ENCODE measurements around the gene REEP3. TPM values are rescaled to one million over a fixed set of nuclear protein-coding genes. Genes with fewer than 3 reads are reported as not detected.
A peak's percentile ranks its signal among the peaks of the same experiment; 100 is the strongest.

REEP3 gene
- total RNA-seq, 4 donors from 2014 or later = 45.9 to 67.4 (median 63.3) TPM

DNA sequence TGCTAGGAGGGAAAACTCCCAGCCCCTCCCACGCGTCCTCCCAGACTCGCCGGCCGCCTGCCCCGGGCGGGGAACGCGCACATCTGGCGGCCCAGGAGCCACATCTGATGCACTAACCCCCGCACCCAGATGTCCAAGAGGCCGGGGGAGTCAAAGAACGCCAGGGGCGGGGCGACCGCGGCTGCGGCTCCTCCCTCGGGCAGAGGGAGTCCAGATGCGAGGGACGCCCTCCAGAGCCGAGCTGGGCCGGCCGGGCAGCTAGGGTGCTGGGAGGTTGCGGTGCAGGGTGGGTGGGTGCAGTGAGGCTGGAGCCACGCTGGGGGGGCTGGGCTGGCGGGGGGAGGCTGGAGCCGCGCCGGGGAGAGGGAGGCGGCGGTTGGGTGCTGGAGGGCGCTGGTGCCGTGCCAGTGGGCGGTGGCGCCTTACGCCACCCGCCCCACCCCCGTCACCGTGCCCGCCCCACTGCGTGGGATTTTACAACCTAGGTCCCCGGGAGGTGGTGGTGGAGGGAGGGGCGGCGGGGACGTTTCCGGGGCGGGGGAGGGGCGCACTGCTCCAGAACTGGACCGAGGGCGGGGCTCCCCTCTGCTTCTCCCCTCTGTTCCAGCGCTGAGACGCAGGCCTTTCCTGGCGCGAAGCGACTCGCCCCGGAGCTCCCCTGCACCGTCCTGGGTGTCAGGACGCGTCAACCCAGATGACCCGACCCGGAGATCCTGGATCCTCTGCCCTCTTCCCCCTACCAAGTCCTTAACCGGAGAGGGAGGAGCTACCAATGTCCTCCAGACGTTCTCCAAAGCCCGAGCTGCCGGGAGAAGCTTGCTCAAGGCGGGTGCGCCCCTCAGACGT lies 109.1 kb downstream of the REEP3 start:
- WGBS, 2 donors = 0% methylated on average over 36 to 42 of the region's 70 CpGs
- DNase-seq (ENCODE audit: low spot score in 2 of 2) = peak; percentile 81 to 83
- no peaks in the 10 kb centered on the region for H3K36me3 ChIP-seq
- H3K9me3 ChIP-seq = no peaks in the 10 kb centered on the region
- peak overlapping the region; percentile 90 to 99 (median 94) for H3K27ac ChIP-seq
- H3K4me1 ChIP-seq = peaks cover 0 to 30% (median 10%) of the 10 kb centered on the region in 4 donors
- H3K4me3 ChIP-seq = peak overlapping the region; percentile 53 to 75 (median 70)
- peak; percentile 9 to 41 for TF ChIP-seq POLR2A (IDR thresholded peaks at IDR 0.05)
- TF ChIP-seq, protein P1, sequence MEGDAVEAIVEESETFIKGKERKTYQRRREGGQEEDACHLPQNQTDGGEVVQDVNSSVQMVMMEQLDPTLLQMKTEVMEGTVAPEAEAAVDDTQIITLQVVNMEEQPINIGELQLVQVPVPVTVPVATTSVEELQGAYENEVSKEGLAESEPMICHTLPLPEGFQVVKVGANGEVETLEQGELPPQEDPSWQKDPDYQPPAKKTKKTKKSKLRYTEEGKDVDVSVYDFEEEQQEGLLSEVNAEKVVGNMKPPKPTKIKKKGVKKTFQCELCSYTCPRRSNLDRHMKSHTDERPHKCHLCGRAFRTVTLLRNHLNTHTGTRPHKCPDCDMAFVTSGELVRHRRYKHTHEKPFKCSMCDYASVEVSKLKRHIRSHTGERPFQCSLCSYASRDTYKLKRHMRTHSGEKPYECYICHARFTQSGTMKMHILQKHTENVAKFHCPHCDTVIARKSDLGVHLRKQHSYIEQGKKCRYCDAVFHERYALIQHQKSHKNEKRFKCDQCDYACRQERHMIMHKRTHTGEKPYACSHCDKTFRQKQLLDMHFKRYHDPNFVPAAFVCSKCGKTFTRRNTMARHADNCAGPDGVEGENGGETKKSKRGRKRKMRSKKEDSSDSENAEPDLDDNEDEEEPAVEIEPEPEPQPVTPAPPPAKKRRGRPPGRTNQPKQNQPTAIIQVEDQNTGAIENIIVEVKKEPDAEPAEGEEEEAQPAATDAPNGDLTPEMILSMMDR (IDR thresholded peaks at IDR 0.05) = peak in 2 of 5 experiments; percentile 10 to 17
- TF ChIP-seq EP300 (IDR thresholded peaks at IDR 0.05) = peak in 1 of 2 donors; percentile 91
- H3K27me3 ChIP-seq = no peaks in the 10 kb centered on the region

DNA sequence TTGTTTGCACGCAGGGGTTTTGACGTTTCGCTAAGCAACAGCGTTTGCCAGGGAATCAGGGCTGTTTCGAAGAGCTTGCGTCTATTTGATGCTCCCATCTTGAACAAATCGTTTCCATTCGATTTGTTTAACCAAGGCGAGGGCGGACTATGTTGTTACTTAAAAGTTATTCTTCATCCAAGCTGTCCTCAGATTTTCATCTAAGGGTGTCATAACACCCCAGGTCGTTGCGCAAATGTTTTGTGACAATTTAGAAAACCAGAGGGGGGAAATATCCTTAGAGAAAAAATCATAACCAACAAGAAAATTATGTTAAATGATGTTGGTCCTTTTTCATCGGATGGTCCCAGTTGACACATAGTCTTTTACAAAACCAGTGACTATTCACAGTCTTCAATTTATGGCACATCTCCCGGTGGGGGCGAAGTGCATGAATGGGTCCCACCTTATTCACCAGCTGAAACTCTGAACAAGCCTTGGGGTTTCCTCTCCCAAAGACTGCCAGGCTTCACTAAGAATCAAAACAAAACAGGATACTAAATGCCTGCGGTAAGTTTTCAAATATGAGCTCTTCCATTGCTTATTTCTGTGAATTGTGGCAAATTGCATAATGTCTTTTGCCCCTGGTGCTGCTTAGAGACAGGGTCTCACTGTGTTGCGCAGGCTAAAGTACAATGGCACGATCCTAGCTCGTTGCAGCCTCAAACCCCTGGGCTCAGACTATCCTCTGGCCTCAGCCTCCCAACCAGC lies 109.9 kb downstream of the REEP3 start:
- H3K36me3 ChIP-seq = no peaks in the 10 kb centered on the region
- 22% methylated on average over 19 of the region's 19 CpGs for WGBS, 2 donors
- TF ChIP-seq EP300 (IDR thresholded peaks at IDR 0.05) = no peak
- TF ChIP-seq, protein P1 (IDR thresholded peaks at IDR 0.05) = no peak
- TF ChIP-seq POLR2A (IDR thresholded peaks at IDR 0.05) = no peak
- H3K4me1 ChIP-seq = peaks cover 0 to 30% (median 10%) of the 10 kb centered on the region in 4 donors
- no peaks in the 10 kb centered on the region for H3K27me3 ChIP-seq
- peak overlapping the region; percentile 53 to 75 (median 70) for H3K4me3 ChIP-seq
- H3K9me3 ChIP-seq = no peaks in the 10 kb centered on the region
- H3K27ac ChIP-seq = peak overlapping the region; percentile 90 to 99 (median 94)
- peak in 1 of 2 donors; percentile 73 for DNase-seq (ENCODE audit: low spot score in 2 of 2)

DNA sequence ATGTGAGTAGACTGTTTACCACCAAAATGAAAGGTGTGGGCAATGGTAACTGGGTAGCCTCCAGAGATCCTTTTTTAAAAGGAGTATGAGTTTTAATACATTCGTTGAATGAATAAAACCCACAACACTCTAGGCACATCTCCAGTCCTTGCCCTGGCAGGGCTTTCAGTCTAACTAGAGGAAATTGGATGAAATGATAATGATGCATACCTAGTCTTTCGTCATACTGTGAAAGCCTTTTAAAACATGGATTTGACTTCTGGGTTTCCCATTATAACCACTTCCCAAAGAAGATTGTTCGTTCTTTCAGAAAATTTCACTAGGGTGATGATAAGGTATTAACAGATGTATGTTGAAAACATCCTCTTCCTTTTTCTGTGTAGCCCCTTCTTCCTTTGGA lies 110.8 kb downstream of the REEP3 start:
- no peaks in the 10 kb centered on the region for H3K9me3 ChIP-seq
- H3K4me3 ChIP-seq = no peak overlapping the region
- H3K36me3 ChIP-seq = no peaks in the 10 kb centered on the region
- DNase-seq (ENCODE audit: low spot score in 2 of 2) = no peak
- 56 to 59% methylated on average over 3 of the region's 3 CpGs for WGBS, 2 donors
- H3K4me1 ChIP-seq = peaks cover 0 to 30% (median 10%) of the 10 kb centered on the region in 4 donors
- H3K27ac ChIP-seq = peak overlapping the region in 2 of 4 donors; percentile 94 to 99
- no peak for TF ChIP-seq EP300 (IDR thresholded peaks at IDR 0.05)
- TF ChIP-seq, protein P1 (IDR thresholded peaks at IDR 0.05) = no peak
- no peak for TF ChIP-seq POLR2A (IDR thresholded peaks at IDR 0.05)
- no peaks in the 10 kb centered on the region for H3K27me3 ChIP-seq

DNA sequence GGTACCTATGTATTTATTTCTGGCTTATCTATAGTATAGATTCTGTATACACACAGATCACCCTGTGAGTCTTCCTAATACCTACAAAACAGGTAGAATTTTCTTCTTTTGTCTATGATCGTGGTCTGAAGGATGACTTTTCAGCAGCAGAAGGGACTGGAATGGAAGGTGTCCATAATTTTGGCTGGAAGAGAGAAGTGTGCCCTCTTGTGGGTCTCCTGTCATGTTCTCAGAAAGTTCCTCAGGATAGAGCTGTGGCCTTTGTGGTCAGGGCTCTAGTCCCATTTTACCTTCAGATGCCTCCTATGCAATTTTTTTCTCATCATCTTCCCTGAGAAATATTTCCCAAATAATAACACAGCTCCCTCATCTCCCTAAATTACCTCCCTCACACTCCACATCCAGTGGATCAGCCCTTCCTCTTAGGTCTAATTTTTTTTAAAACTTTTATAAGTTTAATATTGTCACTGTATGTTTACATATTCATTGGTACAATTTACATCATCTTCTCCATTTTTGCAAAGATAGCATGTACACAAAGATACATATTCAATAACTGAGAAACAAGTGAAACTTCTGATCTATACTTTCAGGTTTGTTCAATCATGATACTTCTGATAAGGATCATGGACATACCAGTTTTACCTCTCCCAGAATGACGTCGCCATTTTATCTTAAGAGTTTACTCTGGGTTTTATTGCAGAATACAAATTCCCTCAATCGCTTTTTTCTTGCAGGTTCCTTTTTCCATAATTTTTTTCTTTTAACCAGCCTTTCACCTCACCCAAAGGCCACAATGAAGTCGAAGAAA lies 112.7 kb downstream of the REEP3 start:
- no peak for DNase-seq (ENCODE audit: low spot score in 2 of 2)
- Histone ChIP-seq H3K27me3 (no peaks in the 10 kb centered on the region), H3K27ac (no peak overlapping the region), H3K4me3 (no peak overlapping the region), H3K4me1 (peaks cover 0 to 12% (median 5%) of the 10 kb centered on the region in 4 donors), H3K36me3 (no peaks in the 10 kb centered on the region), H3K9me3 (no peaks in the 10 kb centered on the region)
- TF ChIP-seq POLR2A (IDR thresholded peaks at IDR 0.05) = no peak
- TF ChIP-seq, protein P1 (IDR thresholded peaks at IDR 0.05) = peak in 1 of 5 experiments; percentile 13
- WGBS, 2 donors = 81 to 84% methylated on average over 5 of the region's 5 CpGs
